ENCODE data around the gene CES2.

DNA sequence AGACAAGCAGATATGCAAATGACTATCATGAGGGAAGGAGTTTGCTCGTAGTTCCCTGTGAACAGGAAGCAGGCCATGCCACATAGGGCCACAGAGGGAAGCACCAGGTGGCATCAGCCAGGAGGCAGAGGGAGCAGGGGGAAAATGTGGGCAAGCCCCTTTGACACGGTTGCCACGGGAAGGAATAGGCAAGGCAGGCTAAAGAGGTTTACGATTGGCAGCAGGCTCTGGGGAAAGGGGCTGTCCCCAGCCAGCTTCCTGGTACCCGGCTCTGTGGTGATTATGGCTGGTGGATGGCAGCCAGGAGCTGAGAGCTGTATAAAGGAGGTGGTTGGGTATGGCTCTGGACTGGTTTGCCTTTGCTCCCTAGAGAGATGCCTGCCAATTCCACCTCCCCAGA, 26.6 kb downstream of the CES2 start:
- TF ChIP-seq, protein P1, sequence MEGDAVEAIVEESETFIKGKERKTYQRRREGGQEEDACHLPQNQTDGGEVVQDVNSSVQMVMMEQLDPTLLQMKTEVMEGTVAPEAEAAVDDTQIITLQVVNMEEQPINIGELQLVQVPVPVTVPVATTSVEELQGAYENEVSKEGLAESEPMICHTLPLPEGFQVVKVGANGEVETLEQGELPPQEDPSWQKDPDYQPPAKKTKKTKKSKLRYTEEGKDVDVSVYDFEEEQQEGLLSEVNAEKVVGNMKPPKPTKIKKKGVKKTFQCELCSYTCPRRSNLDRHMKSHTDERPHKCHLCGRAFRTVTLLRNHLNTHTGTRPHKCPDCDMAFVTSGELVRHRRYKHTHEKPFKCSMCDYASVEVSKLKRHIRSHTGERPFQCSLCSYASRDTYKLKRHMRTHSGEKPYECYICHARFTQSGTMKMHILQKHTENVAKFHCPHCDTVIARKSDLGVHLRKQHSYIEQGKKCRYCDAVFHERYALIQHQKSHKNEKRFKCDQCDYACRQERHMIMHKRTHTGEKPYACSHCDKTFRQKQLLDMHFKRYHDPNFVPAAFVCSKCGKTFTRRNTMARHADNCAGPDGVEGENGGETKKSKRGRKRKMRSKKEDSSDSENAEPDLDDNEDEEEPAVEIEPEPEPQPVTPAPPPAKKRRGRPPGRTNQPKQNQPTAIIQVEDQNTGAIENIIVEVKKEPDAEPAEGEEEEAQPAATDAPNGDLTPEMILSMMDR (conservative IDR thresholded peaks at IDR 0.05; ENCODE audit: low read length), result no peak
- TF ChIP-seq EZH2phosphoT487 (IDR thresholded peaks at IDR 0.05; ENCODE audit: borderline replicate concordance), result no peak
